ENCODE measurements around the gene CPZ.

Gene CPZ

GRCh38 chr4:8585721-8586212, 6.8 kb upstream of the CPZ start:
- Histone ChIP-seq H3K9me3 (ENCODE audit: control insufficient read depth, low read length) (no peaks in the 10 kb centered on the region), H3K4me3 (ENCODE audit: low read length) (no peak overlapping the region), H3K9ac (ENCODE audit: low read length) (no peak overlapping the region), H3K36me3 (ENCODE audit: control insufficient read depth, insufficient read depth, low read length) (no peaks in the 10 kb centered on the region), H3K4me1 (ENCODE audit: control insufficient read depth, insufficient read depth, low read length) (no peaks in the 10 kb centered on the region), H3K27me3 (ENCODE audit: control insufficient read depth, insufficient read depth, low read length) (peaks cover 34% of the 10 kb centered on the region)

- Histone ChIP-seq H3K4me3 (ENCODE audit: low read length) (no peak overlapping the region), H3K9ac (ENCODE audit: low read length) (no peak overlapping the region), H3K9me3 (ENCODE audit: control insufficient read depth, low read length) (no peaks in the 10 kb centered on the region), H3K4me1 (ENCODE audit: control insufficient read depth, insufficient read depth, low read length) (no peaks in the 10 kb centered on the region), H3K27me3 (ENCODE audit: control insufficient read depth, insufficient read depth, low read length) (peaks cover 34% of the 10 kb centered on the region), H3K36me3 (ENCODE audit: control insufficient read depth, insufficient read depth, low read length) (no peaks in the 10 kb centered on the region)
Measured at GRCh38 chr4:8586246-8586645, 6.3 kb upstream of the CPZ start.

GRCh38 chr4:8586671-8587468, 5.7 kb upstream of the CPZ start:
- no peaks in the 10 kb centered on the region for H3K36me3 ChIP-seq (ENCODE audit: control insufficient read depth, insufficient read depth, low read length)
- H3K4me1 ChIP-seq (ENCODE audit: control insufficient read depth, insufficient read depth, low read length): no peaks in the 10 kb centered on the region
- H3K9ac ChIP-seq (ENCODE audit: low read length): no peak overlapping the region
- H3K27me3 ChIP-seq (ENCODE audit: control insufficient read depth, insufficient read depth, low read length): peaks cover 35% of the 10 kb centered on the region
- H3K4me3 ChIP-seq (ENCODE audit: low read length): no peak overlapping the region
- no peaks in the 10 kb centered on the region for H3K9me3 ChIP-seq (ENCODE audit: control insufficient read depth, low read length)

GRCh38 chr4:8587469-8588195, 4.9 kb upstream of the CPZ start:
- peaks cover 39% of the 10 kb centered on the region for H3K27me3 ChIP-seq (ENCODE audit: control insufficient read depth, insufficient read depth, low read length)
- H3K4me1 ChIP-seq (ENCODE audit: control insufficient read depth, insufficient read depth, low read length): no peaks in the 10 kb centered on the region
- no peaks in the 10 kb centered on the region for H3K9me3 ChIP-seq (ENCODE audit: control insufficient read depth, low read length)
- H3K36me3 ChIP-seq (ENCODE audit: control insufficient read depth, insufficient read depth, low read length): no peaks in the 10 kb centered on the region
- H3K9ac ChIP-seq (ENCODE audit: low read length): no peak overlapping the region
- no peak overlapping the region for H3K4me3 ChIP-seq (ENCODE audit: low read length)

- Histone ChIP-seq H3K9ac (ENCODE audit: low read length) (no peak overlapping the region), H3K9me3 (ENCODE audit: control insufficient read depth, low read length) (no peaks in the 10 kb centered on the region), H3K4me1 (ENCODE audit: control insufficient read depth, insufficient read depth, low read length) (no peaks in the 10 kb centered on the region), H3K36me3 (ENCODE audit: control insufficient read depth, insufficient read depth, low read length) (no peaks in the 10 kb centered on the region), H3K4me3 (ENCODE audit: low read length) (no peak overlapping the region), H3K27me3 (ENCODE audit: control insufficient read depth, insufficient read depth, low read length) (peaks cover 41% of the 10 kb centered on the region)
Measured at GRCh38 chr4:8588196-8588470, 4.4 kb upstream of the CPZ start.

GRCh38 chr4:8589336-8589735, 3.2 kb upstream of the CPZ start:
- Histone ChIP-seq H3K27me3 (ENCODE audit: control insufficient read depth, insufficient read depth, low read length) (peaks cover 53% of the 10 kb centered on the region), H3K9me3 (ENCODE audit: control insufficient read depth, low read length) (no peaks in the 10 kb centered on the region), H3K9ac (ENCODE audit: low read length) (no peak overlapping the region)

GRCh38 chr4:8589823-8590545, 2.6 kb upstream of the CPZ start:
- Histone ChIP-seq H3K36me3 (ENCODE audit: control insufficient read depth, insufficient read depth, low read length) (no peaks in the 10 kb centered on the region), H3K4me3 (ENCODE audit: low read length) (no peak overlapping the region), H3K9me3 (ENCODE audit: control insufficient read depth, low read length) (no peaks in the 10 kb centered on the region), H3K9ac (ENCODE audit: low read length) (no peak overlapping the region), H3K4me1 (ENCODE audit: control insufficient read depth, insufficient read depth, low read length) (no peaks in the 10 kb centered on the region), H3K27me3 (ENCODE audit: control insufficient read depth, insufficient read depth, low read length) (peaks cover 54% of the 10 kb centered on the region)

More at GRCh38 chr4:8589336-8589735, 3.2 kb upstream of the CPZ start:
- H3K36me3 ChIP-seq (ENCODE audit: control insufficient read depth, insufficient read depth, low read length): no peaks in the 10 kb centered on the region
- no peak overlapping the region for H3K4me3 ChIP-seq (ENCODE audit: low read length)
- no peaks in the 10 kb centered on the region for H3K4me1 ChIP-seq (ENCODE audit: control insufficient read depth, insufficient read depth, low read length)

GRCh38 chr4:8590546-8590880, 2.1 kb upstream of the CPZ start:
- Histone ChIP-seq H3K9ac (ENCODE audit: low read length) (no peak overlapping the region), H3K36me3 (ENCODE audit: control insufficient read depth, insufficient read depth, low read length) (no peaks in the 10 kb centered on the region), H3K4me3 (ENCODE audit: low read length) (no peak overlapping the region), H3K9me3 (ENCODE audit: control insufficient read depth, low read length) (no peaks in the 10 kb centered on the region), H3K4me1 (ENCODE audit: control insufficient read depth, insufficient read depth, low read length) (no peaks in the 10 kb centered on the region), H3K27me3 (ENCODE audit: control insufficient read depth, insufficient read depth, low read length) (peaks cover 54% of the 10 kb centered on the region)

GRCh38 chr4:8591114-8591513, 1.5 kb upstream of the CPZ start:
- H3K36me3 ChIP-seq (ENCODE audit: control insufficient read depth, insufficient read depth, low read length): no peaks in the 10 kb centered on the region
- no peaks in the 10 kb centered on the region for H3K4me1 ChIP-seq (ENCODE audit: control insufficient read depth, insufficient read depth, low read length)
- H3K9me3 ChIP-seq (ENCODE audit: control insufficient read depth, low read length): no peaks in the 10 kb centered on the region
- no peak overlapping the region for H3K4me3 ChIP-seq (ENCODE audit: low read length)
- H3K27me3 ChIP-seq (ENCODE audit: control insufficient read depth, insufficient read depth, low read length): peaks cover 48% of the 10 kb centered on the region
- no peak overlapping the region for H3K9ac ChIP-seq (ENCODE audit: low read length)

GRCh38 chr4:8591626-8592365, 769 bp upstream of the CPZ start:
- no peaks in the 10 kb centered on the region for H3K9me3 ChIP-seq (ENCODE audit: control insufficient read depth, low read length)
- peaks cover 42% of the 10 kb centered on the region for H3K27me3 ChIP-seq (ENCODE audit: control insufficient read depth, insufficient read depth, low read length)
- H3K36me3 ChIP-seq (ENCODE audit: control insufficient read depth, insufficient read depth, low read length): no peaks in the 10 kb centered on the region
- no peak overlapping the region for H3K9ac ChIP-seq (ENCODE audit: low read length)
- H3K4me1 ChIP-seq (ENCODE audit: control insufficient read depth, insufficient read depth, low read length): no peaks in the 10 kb centered on the region
- H3K4me3 ChIP-seq (ENCODE audit: low read length): no peak overlapping the region

- H3K4me1 ChIP-seq (ENCODE audit: control insufficient read depth, insufficient read depth, low read length): no peaks in the 10 kb centered on the region
- H3K4me3 ChIP-seq (ENCODE audit: low read length): no peak overlapping the region
- no peaks in the 10 kb centered on the region for H3K36me3 ChIP-seq (ENCODE audit: control insufficient read depth, insufficient read depth, low read length)
- peaks cover 42% of the 10 kb centered on the region for H3K27me3 ChIP-seq (ENCODE audit: control insufficient read depth, insufficient read depth, low read length)
- H3K9ac ChIP-seq (ENCODE audit: low read length): no peak overlapping the region
- no peaks in the 10 kb centered on the region for H3K9me3 ChIP-seq (ENCODE audit: control insufficient read depth, low read length)
Measured at GRCh38 chr4:8593264-8594096, 915 bp downstream of the CPZ start.

Data from mucosa of stomach (tissue), 1 donor.